Spleen (tissue), 11 donors: Measurements from ENCODE around the gene PNMA8B. TPM values are rescaled to one million over a fixed set of nuclear protein-coding genes. Genes with fewer than 3 reads are reported as not detected.

Source experiments
- DNase-seq: peaks from one replicate; pipeline ENCODE4 v3.0.0-alpha.2; 2020
- H3K27ac ChIP-seq, 8 donors: fragments of 200-600 bp; sonication (generic) in 7 of 8; 1 replicate in 4 of 8; 2 replicates in 4 of 8; pipeline versions ENCODE4 v1.5.0 to v1.8.0; 2016 to 2021; ENCODE audit warnings: inconsistent platforms in 4 of 8, mild to moderate bottlenecking in 4 of 8, moderate library complexity in 1 of 8
- H3K27me3 ChIP-seq, 7 donors: fragments of 200-600 bp; sonication (generic) in 6 of 7; replicated peaks in 1 of 7; 1 replicate in 4 of 7; 2 replicates in 3 of 7; pipeline versions ENCODE4 v1.5.0 to v1.8.0; 2016 to 2021; ENCODE audit warnings: inconsistent platforms in 3 of 7, mild to moderate bottlenecking in 1 of 7
- H3K36me3 ChIP-seq, 6 donors: fragments of 200-600 bp; sonication (generic) in 5 of 6; 1 replicate in 4 of 6; 2 replicates in 2 of 6; pipeline versions ENCODE4 v1.5.0 to v1.8.0; 2016 to 2021; ENCODE audit warnings: inconsistent platforms in 2 of 6
- H3K4me1 ChIP-seq, 6 donors: fragments of 200-600 bp; sonication (generic) in 5 of 6; 1 replicate in 3 of 6; 2 replicates in 3 of 6; pipeline versions ENCODE4 v1.5.0 to v1.8.0; 2016 to 2021; ENCODE audit warnings: inconsistent platforms in 3 of 6
- H3K4me3 ChIP-seq, 8 donors: fragments of 200-600 bp; sonication (generic) in 7 of 8; 1 replicate in 4 of 8; 2 replicates in 4 of 8; pipeline versions ENCODE4 v1.5.0 to v1.8.0; 2016 to 2021; ENCODE audit warnings: inconsistent platforms in 4 of 8, mild to moderate bottlenecking in 4 of 8, moderate library complexity in 2 of 8
- H3K9me3 ChIP-seq, 8 donors: fragments of 200-600 bp; sonication (generic) in 7 of 8; 1 replicate in 4 of 8; 2 replicates in 4 of 8; pipeline versions ENCODE4 v1.5.0 to v1.8.0; 2016 to 2021; ENCODE audit warnings: inconsistent platforms in 4 of 8
- CTCF ChIP-seq, 11 experiments: fragments of 200-600 bp in 7 of 11; fragments of 450-650 bp in 4 of 11; sonication (generic) in 4 of 11; IDR thresholded peaks in 8 of 11; conservative IDR thresholded peaks in 3 of 11; 1 replicate in 7 of 11; 2 replicates in 4 of 11; pipeline versions ENCODE4 v1.4.0 to v1.8.0; 2016 to 2021; ENCODE audit warnings: antibody characterized with exemption in 11 of 11, inconsistent platforms in 4 of 11, mild to moderate bottlenecking in 1 of 11
- POLR2A ChIP-seq, 3 donors: fragments of 450-650 bp; IDR thresholded peaks; one replicate each; pipeline ENCODE4 v1.5.1; 2017; ENCODE audit warnings: antibody characterized with exemption in 3 of 3, mild to moderate bottlenecking in 1 of 3
- POLR2AphosphoS5 ChIP-seq, 3 donors: sonication (generic); formaldehyde crosslinking; IDR thresholded peaks; one replicate each; pipeline ENCODE4 v1.5.1; 2017; ENCODE audit warnings: antibody characterized with exemption in 3 of 3
- WGBS, 5 donors: extraction: QIAGEN DNeasy Blood & Tissue Kit in 3 of 5; methylation state at CpG; one replicate each; pipeline versions ENCODE4 v1.1.5 to v1.1.7; 2013 to 2018; 5-methylcytosine and 5-hydroxymethylcytosine counted together
- intact Hi-C: fragments of 100-400 bp; cut with DNase I; formaldehyde crosslinking; loops from one replicate; pipeline ENCODE4 v1.15.0; 2023; ENCODE audit warnings: low total_unique reads
- polyA plus RNA-seq, 3 donors: library from polyadenylated mRNA; stranded (reverse); fragments of 200-250 nt; gene quantifications; one replicate each; pipeline ENCODE4 v1.2.1, GENCODE V29; 2013
- total RNA-seq, 7 donors: library from RNA; depleted of rRNA in 3 of 7; stranded (reverse); fragments of >200 nt in 3 of 7; fragmentation: NEBNext Ultra II Directional in 4 of 7; extraction: Animal tissue kit (Norgen Biotek cat#: 25700) in 4 of 7; gene quantifications; one replicate each; pipeline versions ENCODE4 v1.1.0 to v1.2.1, GENCODE V29; 2016 to 2021
- donor health status: healthy with polysubstance abuse.
- donor health status: DM: no; HTN: no; CAD: no; lungs with moderate emphysema.
- donor health status: DM: no; HTN: no; CAD: no.
- donor health status: Bipolar disorder and iron deficiency.
- donor health status: healthy.
- donor health status: DM: no; HTN: no; CAD: no.
- donor health status: DM: yes; HTN: yes; CAD: no.

PNMA8B gene
- total and polyA plus RNA-seq, 10 donors, result 0.57 to 5.7 (median 2.9) TPM

DNA sequence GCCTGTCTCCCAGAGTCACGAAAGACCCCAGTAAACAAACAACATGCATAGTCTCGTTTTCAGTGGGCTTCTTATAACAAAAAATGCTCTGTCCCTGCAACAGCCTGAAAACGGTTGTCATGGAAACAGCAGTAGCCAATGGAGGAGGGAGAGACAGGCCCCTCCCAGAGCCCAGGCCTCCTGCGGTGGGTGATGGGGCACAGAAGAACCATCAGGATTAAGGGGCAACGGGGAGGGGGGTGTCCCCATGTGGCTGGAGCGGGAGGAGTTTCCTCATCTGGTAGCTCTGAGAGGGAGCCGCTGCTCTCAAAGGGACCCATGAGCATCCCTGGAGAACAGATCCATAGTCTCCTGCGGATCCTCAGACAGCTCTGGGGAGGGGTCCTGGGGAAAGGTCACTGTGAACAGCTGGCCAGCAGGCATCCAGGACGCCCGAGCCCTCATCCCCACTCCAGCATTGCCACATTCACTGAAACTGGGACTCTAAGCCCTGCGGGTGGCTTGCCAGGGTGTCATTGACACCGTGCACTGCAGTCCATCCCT lies 37.5 kb upstream of the PNMA8B start:
- H3K27me3 ChIP-seq, result peaks cover 0 to 29% (median 0%) of the 10 kb centered on the region in 7 donors
- 77 to 90% (median 83%) methylated on average over 11 to 12 of the region's 12 CpGs for WGBS, 5 donors
- H3K27ac ChIP-seq, result no peak overlapping the region
- no peak for DNase-seq
- no peaks in the 10 kb centered on the region for H3K9me3 ChIP-seq
- intact Hi-C loops, result loop anchor here (10.0 kb wide), 1 partner anchor 132 kb away; the partner anchor contains the start of gene DACT3
- H3K4me1 ChIP-seq, result peaks cover 0 to 25% (median 14%) of the 10 kb centered on the region in 6 donors
- TF ChIP-seq POLR2A (IDR thresholded peaks at IDR 0.05) (no peak), CTCF (IDR thresholded peaks at IDR 0.05 in 8 of 11, conservative IDR thresholded peaks at IDR 0.05 in 3 of 11) (no peak), POLR2AphosphoS5 (IDR thresholded peaks at IDR 0.05) (no peak)
- H3K4me3 ChIP-seq, result no peak overlapping the region
- no peaks in the 10 kb centered on the region for H3K36me3 ChIP-seq

- DNase-seq, result no peak
- Histone ChIP-seq H3K9me3 (no peaks in the 10 kb centered on the region), H3K36me3 (no peaks in the 10 kb centered on the region), H3K4me1 (peaks cover 0 to 20% (median 14%) of the 10 kb centered on the region in 6 donors), H3K4me3 (no peak overlapping the region), H3K27ac (peak overlapping the region in 3 of 8 donors; percentile 28 to 51 (median 51)), H3K27me3 (peaks cover 0 to 23% (median 0%) of the 10 kb centered on the region in 7 donors)
- no peak for TF ChIP-seq POLR2AphosphoS5 (IDR thresholded peaks at IDR 0.05)
- TF ChIP-seq POLR2A (IDR thresholded peaks at IDR 0.05), result no peak
- no peak for TF ChIP-seq CTCF (IDR thresholded peaks at IDR 0.05 in 8 of 11, conservative IDR thresholded peaks at IDR 0.05 in 3 of 11)
- intact Hi-C loops, result loop anchor here (10.0 kb wide), 1 partner anchor 134 kb away; the partner anchor contains the start of gene DACT3
- 57 to 100% (median 75%) methylated on average over 1 of the region's 1 CpG for WGBS, 5 donors
These were observed 35.0 kb upstream of the PNMA8B start for GRCh38 chr19:46530636-46531035.

- TF ChIP-seq POLR2A (IDR thresholded peaks at IDR 0.05), result no peak
- peak; percentile 82 to 96 (median 91) for TF ChIP-seq CTCF (IDR thresholded peaks at IDR 0.05 in 8 of 11, conservative IDR thresholded peaks at IDR 0.05 in 3 of 11)
- peak in 1 of 3 donors; percentile 20 for TF ChIP-seq POLR2AphosphoS5 (IDR thresholded peaks at IDR 0.05)
- 7 to 10% (median 8%) methylated on average over 13 of the region's 13 CpGs for WGBS, 5 donors
These were observed 34.2 kb upstream of the PNMA8B start for GRCh38 chr19:46529622-46530451.

More at GRCh38 chr19:46529622-46530451, 34.2 kb upstream of the PNMA8B start:
- intact Hi-C loops, result loop anchor here (10.0 kb wide), 1 partner anchor 135 kb away; the partner anchor contains the start of gene DACT3
- Histone ChIP-seq H3K4me3 (no peak overlapping the region), H3K4me1 (peaks cover 0 to 20% (median 14%) of the 10 kb centered on the region in 6 donors), H3K36me3 (no peaks in the 10 kb centered on the region), H3K27me3 (peaks cover 0 to 23% (median 0%) of the 10 kb centered on the region in 7 donors), H3K9me3 (peaks cover 0 to under 1% (median 0%) of the 10 kb centered on the region in 8 donors), H3K27ac (peak overlapping the region in 3 of 8 donors; percentile 28 to 51 (median 51))
- DNase-seq, result peak; percentile 89
